ENCODE measurements around the gene PKDCC. TPM values are rescaled to one million over a fixed set of nuclear protein-coding genes. Genes with fewer than 3 reads are reported as not detected.

Gene PKDCC
- total RNA-seq, 4 donors from 2014 or later = 2.5 to 8.5 (median 6.2) TPM

- Histone ChIP-seq H3K4me1 (peaks cover 7% of the 10 kb centered on the region), H3K4me3 (no peak overlapping the region), H3K9me3 (no peaks in the 10 kb centered on the region), H3K27me3 (no peaks in the 10 kb centered on the region), H3K36me3 (no peaks in the 10 kb centered on the region), H3K27ac (peak overlapping the region; percentile 10)
- no peak for TF ChIP-seq POLR2AphosphoS5 (IDR thresholded peaks at IDR 0.05)
- no peak for TF ChIP-seq EP300 (IDR thresholded peaks at IDR 0.05)
- TF ChIP-seq, protein P1, sequence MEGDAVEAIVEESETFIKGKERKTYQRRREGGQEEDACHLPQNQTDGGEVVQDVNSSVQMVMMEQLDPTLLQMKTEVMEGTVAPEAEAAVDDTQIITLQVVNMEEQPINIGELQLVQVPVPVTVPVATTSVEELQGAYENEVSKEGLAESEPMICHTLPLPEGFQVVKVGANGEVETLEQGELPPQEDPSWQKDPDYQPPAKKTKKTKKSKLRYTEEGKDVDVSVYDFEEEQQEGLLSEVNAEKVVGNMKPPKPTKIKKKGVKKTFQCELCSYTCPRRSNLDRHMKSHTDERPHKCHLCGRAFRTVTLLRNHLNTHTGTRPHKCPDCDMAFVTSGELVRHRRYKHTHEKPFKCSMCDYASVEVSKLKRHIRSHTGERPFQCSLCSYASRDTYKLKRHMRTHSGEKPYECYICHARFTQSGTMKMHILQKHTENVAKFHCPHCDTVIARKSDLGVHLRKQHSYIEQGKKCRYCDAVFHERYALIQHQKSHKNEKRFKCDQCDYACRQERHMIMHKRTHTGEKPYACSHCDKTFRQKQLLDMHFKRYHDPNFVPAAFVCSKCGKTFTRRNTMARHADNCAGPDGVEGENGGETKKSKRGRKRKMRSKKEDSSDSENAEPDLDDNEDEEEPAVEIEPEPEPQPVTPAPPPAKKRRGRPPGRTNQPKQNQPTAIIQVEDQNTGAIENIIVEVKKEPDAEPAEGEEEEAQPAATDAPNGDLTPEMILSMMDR (IDR thresholded peaks at IDR 0.05) = no peak
- no peak for TF ChIP-seq POLR2A (IDR thresholded peaks at IDR 0.05)
- no peak for DNase-seq (ENCODE audit: low spot score in 2 of 2)
- 58% methylated on average over 16 of the region's 21 CpGs for WGBS
Observed at GRCh38 chr2:42001711-42002201, 46.1 kb upstream of the PKDCC start.

DNA sequence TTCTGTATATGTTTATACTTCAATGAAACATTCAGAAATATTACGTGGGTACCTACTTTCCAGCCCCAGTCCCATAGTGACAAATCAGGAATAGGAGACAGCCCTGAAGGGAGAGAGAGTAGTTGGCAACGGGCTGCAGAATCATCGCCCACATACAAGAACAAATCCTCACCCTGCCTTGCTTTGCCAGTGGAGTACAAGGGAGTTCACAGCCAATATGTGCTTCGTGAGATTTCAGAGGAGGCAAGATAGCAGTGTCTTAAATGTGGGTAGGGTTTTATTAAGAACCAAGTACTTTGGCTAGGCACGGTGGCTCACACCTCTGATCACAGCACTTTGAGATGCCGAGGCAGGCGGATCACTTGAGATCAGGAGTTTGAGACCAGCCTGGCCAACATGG, 40.3 kb upstream of the PKDCC start:
- TF ChIP-seq EP300 (IDR thresholded peaks at IDR 0.05) (no peak), POLR2A (IDR thresholded peaks at IDR 0.05) (no peak), POLR2AphosphoS5 (IDR thresholded peaks at IDR 0.05) (no peak)
- TF ChIP-seq, protein P1 (IDR thresholded peaks at IDR 0.05) = no peak
- H3K9me3 ChIP-seq = no peaks in the 10 kb centered on the region
- 79% methylated on average over 7 of the region's 7 CpGs for WGBS
- DNase-seq (ENCODE audit: low spot score in 2 of 2) = no peak
- no peaks in the 10 kb centered on the region for H3K36me3 ChIP-seq
- H3K27me3 ChIP-seq = no peaks in the 10 kb centered on the region
- no peak overlapping the region for H3K4me3 ChIP-seq
- no peaks in the 10 kb centered on the region for H3K4me1 ChIP-seq
- no peak overlapping the region for H3K27ac ChIP-seq

DNA sequence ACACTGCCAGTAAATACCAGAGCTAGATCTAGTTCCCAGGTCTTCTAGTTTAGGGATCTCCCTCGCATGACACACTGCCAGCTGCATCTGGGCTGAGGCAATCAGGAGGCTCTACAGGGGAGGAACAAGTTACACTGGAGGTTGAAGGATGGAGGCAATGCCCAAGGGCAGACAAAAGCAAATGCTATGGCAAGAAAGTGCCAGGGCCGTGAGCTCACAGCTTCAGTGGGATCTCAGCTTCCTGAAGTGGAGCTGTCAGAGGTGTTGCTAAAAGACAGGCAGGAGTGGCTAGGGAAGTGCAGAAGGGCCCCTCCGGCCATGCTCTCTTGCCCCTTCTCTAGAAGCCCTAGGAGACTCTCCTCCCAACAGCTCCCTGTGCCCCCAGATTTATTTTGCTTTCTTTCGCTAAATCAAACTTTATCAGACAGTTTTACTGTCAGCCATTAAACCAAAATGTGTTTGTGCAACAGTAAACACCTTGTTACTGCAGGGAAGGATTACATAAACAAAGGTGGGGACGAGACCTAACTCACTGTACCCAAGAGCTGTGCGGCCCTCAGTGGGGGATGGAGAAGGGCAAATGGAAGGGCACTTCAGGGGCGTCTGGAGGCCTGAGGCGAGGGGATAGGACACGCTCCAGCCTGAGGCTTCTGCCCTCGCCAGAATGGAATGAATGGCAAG, 39.4 kb upstream of the PKDCC start:
- DNase-seq (ENCODE audit: low spot score in 2 of 2) = no peak
- H3K27ac ChIP-seq = no peak overlapping the region
- no peaks in the 10 kb centered on the region for H3K4me1 ChIP-seq
- no peaks in the 10 kb centered on the region for H3K27me3 ChIP-seq
- 81% methylated on average over 10 of the region's 10 CpGs for WGBS
- no peaks in the 10 kb centered on the region for H3K36me3 ChIP-seq
- no peak overlapping the region for H3K4me3 ChIP-seq
- no peak for TF ChIP-seq EP300 (IDR thresholded peaks at IDR 0.05)
- no peaks in the 10 kb centered on the region for H3K9me3 ChIP-seq

DNA sequence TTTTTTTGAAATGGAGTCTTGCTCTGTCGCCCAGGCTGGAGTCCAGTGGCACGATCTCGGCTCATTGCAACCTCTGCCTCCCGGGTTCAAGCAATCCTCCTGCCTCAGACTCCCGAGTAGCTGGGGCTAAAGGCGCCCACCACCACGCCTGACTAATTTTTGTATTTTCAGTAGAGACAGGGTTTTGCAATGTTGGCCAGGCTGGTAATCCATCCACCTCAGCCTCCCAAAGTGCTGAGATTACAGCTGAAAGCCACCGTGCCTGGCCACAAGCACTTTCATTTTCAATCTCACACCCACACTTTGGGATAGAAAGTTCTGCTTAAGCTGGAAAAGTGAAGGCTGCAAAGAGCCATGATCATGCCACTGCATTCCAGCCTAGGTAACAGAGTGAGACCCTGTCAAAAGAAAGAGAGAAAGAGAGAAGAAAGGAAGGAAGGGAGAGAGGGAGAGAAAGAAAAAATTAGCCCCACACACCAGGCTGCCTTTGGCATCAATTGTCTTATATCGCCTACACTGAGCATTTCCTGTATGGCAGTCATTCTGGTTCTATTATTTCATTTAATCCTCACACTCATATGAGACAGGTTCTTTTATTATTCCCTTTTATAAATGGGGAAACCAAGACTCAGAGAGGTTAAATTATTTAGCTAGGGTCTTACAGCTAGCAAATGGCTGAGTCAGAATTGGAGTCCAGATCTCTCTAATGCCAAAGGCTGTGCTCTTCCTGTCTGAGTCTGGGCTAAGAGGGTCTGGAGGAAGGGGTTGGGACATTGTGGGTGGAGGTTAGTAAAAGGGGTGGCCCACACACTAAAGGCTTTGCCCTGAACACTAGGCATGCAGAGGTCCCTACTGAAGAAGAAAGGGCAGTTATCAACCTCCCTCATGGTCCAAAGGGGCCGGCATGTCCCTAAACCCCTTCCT, 37.9 kb upstream of the PKDCC start:
- no peak for DNase-seq (ENCODE audit: low spot score in 2 of 2)
- Histone ChIP-seq H3K27me3 (no peaks in the 10 kb centered on the region), H3K4me3 (no peak overlapping the region), H3K36me3 (no peaks in the 10 kb centered on the region), H3K9me3 (no peaks in the 10 kb centered on the region), H3K27ac (no peak overlapping the region), H3K4me1 (no peaks in the 10 kb centered on the region)
- TF ChIP-seq EP300 (IDR thresholded peaks at IDR 0.05) = no peak
- no peak for TF ChIP-seq POLR2AphosphoS5 (IDR thresholded peaks at IDR 0.05)
- TF ChIP-seq, protein P1 (IDR thresholded peaks at IDR 0.05) = no peak
- TF ChIP-seq POLR2A (IDR thresholded peaks at IDR 0.05) = no peak
- 64% methylated on average over 9 of the region's 10 CpGs for WGBS

- TF ChIP-seq POLR2A (IDR thresholded peaks at IDR 0.05) (no peak), POLR2AphosphoS5 (IDR thresholded peaks at IDR 0.05) (no peak), EP300 (IDR thresholded peaks at IDR 0.05) (no peak)
- TF ChIP-seq, protein P1 (IDR thresholded peaks at IDR 0.05) = no peak
- no peaks in the 10 kb centered on the region for H3K27me3 ChIP-seq
- H3K27ac ChIP-seq = no peak overlapping the region
- no peaks in the 10 kb centered on the region for H3K4me1 ChIP-seq
- H3K9me3 ChIP-seq = no peaks in the 10 kb centered on the region
- DNase-seq (ENCODE audit: low spot score in 2 of 2) = no peak
- H3K36me3 ChIP-seq = no peaks in the 10 kb centered on the region
- H3K4me3 ChIP-seq = no peak overlapping the region
- WGBS = 89% methylated on average over 11 of the region's 11 CpGs
Observed at GRCh38 chr2:42010743-42011298, 37.0 kb upstream of the PKDCC start.

Data from suprapubic skin (tissue), 4 donors.